Stimulated activated naive CD4-positive, alpha-beta T cell treated with Interleukin-2 at 50 U/mL for 16 hours (primary cell): ENCODE data around the gene RBM8A.

Source experiments
- DNase-seq: peaks from one replicate; lab custom pipeline; 2025; lab: John Stamatoyannopoulos, UW

RBM8A gene

DNA sequence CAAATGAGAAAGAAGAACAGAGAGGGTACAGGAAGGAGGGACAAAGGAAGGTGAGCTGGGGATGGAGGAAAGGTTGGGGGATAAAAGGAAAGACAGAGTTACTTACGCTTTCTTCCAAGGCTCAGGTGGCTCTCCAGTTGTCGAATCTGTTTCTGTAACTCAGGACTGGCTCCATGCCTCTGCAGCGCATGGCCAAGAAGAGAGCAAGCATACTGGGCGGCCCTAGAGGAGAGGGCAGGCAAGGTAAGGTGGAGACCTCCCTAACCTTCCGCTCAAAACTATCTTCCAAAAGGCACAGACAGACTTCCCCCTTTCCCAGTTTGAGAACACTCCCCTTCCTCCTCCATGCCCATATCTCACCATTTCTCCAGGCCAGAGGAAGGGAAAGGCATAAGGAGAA, 9.7 kb downstream of the RBM8A start:
- DNase-seq: no peak

DNA sequence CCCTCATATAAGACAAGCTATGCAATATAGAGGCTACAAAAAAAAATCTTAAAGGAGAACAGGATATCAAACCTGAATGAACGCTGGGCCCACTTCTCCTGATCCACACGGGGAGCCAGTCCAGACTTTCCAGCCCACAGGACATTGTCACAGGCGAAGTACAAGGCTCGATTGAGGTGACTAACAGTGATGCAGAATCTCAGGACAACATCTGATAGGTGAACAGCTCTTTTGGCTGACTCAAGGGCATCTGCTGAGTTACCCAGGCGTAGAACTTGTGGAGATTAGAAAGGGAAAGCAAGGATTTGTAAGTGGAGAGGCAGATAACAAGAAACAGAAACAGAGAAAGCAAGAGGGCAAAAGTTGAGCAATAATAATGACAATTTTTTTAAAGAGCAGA, 10.5 kb downstream of the RBM8A start:
- DNase-seq: no peak

GRCh38 chr1:145912128-145912641, 15.1 kb downstream of the RBM8A start:
- DNase-seq: no peak

GRCh38 chr1:145908653-145909052, 18.6 kb downstream of the RBM8A start:
- no peak for DNase-seq

DNA sequence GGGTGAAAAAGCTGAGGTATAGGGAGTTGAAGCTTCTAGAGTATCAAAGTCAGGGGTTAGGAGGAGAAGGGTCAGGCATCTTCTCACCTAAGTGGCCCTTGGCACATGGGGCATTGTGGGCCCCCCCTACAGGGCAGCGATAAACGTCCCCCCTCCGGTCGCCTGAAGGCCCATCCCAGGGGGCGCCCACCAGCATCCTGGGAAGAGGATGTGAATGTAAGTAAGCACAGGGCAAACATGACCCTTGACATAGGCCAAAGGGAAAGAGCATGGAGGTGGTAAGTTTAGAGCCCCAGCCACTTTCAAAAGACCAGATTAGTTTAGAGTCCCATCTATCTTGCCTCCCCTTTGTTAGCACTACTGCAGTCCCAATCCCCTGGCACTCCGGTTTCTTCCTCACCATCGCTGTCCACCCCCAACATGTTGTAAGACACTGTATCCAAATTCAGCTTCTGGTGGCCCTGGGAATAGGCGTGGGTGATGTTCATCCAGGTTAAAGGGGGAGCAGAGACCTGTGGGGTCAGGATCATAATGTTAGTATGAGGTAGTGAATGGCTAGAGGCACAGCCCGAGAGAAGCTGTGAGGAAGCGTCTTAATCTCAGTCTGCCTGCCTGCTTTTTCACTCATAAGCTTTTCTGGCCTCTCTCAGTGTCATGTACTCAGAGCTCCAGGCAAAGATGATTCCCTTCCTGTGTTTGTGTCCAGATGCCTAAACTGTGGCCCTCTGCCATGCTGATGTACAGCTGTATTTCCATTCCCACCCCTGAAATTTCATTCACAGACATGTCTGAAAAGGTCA, 20.1 kb downstream of the RBM8A start:
- DNase-seq: no peak

DNA sequence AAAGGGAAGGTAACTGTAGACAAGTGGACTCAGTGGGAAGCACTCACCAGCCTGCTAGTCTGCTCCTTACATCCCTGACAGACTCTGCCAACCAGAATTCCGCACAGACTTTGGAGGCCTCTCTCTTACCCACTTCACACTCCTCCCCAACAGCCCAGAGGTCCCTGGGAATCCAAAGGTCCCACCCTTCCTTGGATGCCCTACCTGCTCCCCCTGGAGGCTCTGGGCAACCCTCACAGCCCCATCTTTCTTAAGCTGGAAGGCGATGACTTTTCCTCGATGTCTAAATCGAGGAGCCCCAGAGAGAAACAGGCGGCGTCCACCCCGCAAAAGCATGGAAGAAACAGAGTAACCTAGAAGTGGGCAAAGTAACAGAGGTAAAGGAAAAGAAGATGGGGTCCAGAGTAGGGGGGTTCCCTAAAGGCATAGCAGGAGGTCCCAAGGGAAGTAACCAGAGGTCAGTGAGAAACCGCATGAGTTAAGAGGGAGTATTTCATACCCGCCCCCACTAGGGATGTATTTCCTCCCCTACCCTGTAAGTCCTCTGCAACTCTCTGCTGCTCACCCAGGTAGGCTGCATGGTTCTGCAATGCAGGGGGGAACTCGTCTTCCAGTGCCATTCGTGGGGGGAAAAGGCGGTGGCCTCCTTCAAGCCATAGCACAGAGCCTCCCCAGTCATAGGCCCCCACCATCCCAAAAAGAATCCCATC, 25.8 kb downstream of the RBM8A start:
- no peak for DNase-seq

- no peak for DNase-seq
Measured at GRCh38 chr1:145898756-145899155, 28.5 kb downstream of the RBM8A start.

- DNase-seq: no peak
Measured at GRCh38 chr1:145897969-145898368, 29.3 kb downstream of the RBM8A start.

DNA sequence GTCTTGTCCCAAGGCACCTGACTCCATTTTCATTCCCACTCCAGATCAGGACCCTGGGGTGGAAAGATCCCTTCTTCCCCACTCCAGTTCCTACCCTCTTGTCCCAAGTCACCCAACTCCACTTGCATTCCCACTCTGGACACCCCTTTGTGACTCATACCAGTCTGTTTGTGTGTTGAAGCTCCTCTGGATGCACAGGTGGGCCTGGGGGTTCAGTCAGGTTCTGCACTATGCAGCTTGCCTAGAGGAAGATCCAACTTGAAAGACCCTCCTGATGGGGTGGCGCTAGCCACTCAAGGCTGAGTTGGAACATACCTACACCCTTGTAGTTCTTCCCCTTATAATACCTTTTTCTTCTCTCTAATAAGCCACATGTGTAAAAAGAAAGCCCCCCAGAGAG, 31.8 kb downstream of the RBM8A start:
- DNase-seq: no peak

GRCh38 chr1:145893306-145894055, 33.8 kb downstream of the RBM8A start:
- DNase-seq: no peak

GRCh38 chr1:145892486-145893087, 34.7 kb downstream of the RBM8A start:
- no peak for DNase-seq

- DNase-seq: peak; percentile 21
Measured at GRCh38 chr1:145891587-145892485, 35.4 kb downstream of the RBM8A start.

- DNase-seq: no peak
Measured at GRCh38 chr1:145891143-145891542, 36.1 kb downstream of the RBM8A start.

DNA sequence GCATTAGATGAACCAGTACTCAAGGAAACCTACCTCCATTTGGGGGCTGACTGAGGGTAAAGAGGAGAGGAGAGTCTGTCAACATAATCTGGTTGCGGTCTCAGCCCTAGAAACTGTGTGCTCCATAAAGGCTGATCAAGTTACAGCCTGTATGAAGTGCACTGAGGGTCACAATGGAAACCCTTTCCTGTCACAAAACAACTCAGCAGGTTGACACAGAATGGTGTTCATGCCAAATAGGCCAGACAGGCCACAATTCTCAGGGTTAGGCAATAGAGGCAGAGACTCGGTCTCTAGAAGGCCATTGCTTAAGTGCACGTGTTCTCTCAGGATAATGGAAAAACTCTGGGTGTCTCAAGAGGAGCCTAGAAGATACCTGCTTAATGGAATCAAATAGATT, 37.6 kb downstream of the RBM8A start:
- no peak for DNase-seq

DNA sequence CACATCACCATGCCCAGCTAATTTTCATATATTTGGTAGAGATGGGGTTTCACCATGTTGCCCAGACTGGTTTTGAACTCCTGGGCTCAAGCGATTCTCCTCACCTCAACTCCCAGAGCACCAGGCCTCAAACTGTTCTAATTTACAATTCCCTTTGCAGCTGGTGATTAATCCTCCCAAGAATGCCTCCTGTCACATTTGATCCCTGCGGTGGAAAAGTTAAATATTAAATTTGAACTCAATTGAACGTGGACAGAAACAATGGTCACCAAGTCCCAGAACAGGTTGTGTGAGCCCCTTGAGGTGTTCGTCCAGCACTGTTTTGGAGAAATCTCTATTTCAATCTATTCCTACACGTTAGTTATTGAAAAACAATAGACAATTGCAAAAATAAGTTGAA, 39.7 kb downstream of the RBM8A start:
- no peak for DNase-seq

- no peak for DNase-seq
Measured at GRCh38 chr1:145886816-145887215, 40.5 kb downstream of the RBM8A start.

DNA sequence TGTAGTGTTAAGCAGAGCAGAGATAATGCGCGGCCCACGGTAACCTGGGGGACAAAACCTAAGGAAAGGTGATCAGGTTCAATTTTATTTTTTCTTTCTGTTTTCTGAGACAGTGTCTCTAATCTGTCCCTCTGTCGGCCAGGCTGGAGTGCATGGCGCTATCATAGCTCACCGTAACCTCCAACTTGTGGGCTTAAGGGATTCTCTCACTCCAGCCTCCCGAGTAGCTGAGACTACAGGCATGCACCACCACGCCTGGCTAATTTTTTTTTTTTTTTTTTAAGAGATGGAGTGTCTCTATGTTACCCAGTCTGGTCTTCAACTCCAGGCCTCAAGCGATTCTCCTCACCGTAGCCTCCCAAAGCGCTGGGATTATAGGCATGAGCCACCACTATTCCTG, 40.9 kb downstream of the RBM8A start:
- no peak for DNase-seq

GRCh38 chr1:145885738-145886287, 41.5 kb downstream of the RBM8A start, which contains the start of gene ANKRD35:
Gene ANKRD35 (minus strand): TSS chr1:145885866. CDS start chr1:145885758, 108 bp downstream.
- DNase-seq: peak; percentile 87

- no peak for DNase-seq
Measured at GRCh38 chr1:145884675-145885074, 42.6 kb downstream of the RBM8A start.

- no peak for DNase-seq
Measured at GRCh38 chr1:145879775-145880174, 47.5 kb downstream of the RBM8A start.

DNA sequence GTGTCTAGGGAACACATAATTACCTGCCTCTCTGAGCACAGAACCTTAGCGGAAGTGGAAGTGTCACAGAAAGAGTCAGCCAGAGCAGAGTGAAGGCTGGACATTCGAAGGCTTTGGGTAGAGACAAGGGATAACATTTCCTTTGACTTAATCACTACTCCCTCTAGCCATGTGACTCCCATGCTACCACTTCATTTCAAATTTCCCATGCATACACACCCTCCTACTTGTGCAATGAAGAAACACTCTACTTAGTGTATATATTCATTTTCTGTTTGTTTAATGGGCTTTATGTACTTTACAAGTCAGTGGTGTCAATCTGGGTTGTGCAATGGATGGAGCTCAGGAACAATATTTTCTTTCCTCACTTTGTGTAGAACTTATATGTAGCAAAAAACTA, 48.6 kb downstream of the RBM8A start:
- DNase-seq: no peak
